H1 (cell line): ENCODE measurements around the gene KCNMB1. TPM values are rescaled to one million over a fixed set of nuclear protein-coding genes. Genes with fewer than 3 reads are reported as not detected.

Source experiments
- CTCF ChIA-PET: fragments of 300-600 bp; sonication (Branson Sonifier 250); formaldehyde crosslinking; loops from one replicate; lab custom pipeline; 2021; ENCODE audit not compliant: partially characterized antibody; lab: Charles Lee
- POLR2A ChIA-PET: fragments of 300-600 bp; sonication (Branson Sonifier 250); formaldehyde crosslinking; loops from one replicate; lab custom pipeline; 2021; ENCODE audit warnings: inconsistent platforms; ENCODE audit not compliant: partially characterized antibody; lab: Charles Lee
- DNase-seq, 2 experiments: peaks; one replicate each; pipeline versions ENCODE4 v3.0.0 to v3.0.0-alpha.2; 2010 to 2022; ENCODE audit warnings: low spot score in 2 of 2, low read depth in 1 of 2, mixed read lengths in 1 of 2
- FAIRE-seq: peaks from 2 replicates; lab custom pipeline; 2011; peaks lifted over from hg19 to GRCh38; lab: Jason Lieb, UNC
- H2AFZ ChIP-seq: 2 replicates; pipeline ENCODE4 v1.8.1; 2012; ENCODE audit warnings: low read length, inconsistent platforms
- H2AK5ac ChIP-seq: 2 replicates; pipeline ENCODE4 v1.6.1; 2013; ENCODE audit warnings: low read depth, low read length
- H2BK120ac ChIP-seq: replicated peaks from 2 replicates; pipeline ENCODE3; 2013; ENCODE audit warnings: low read depth, low read length, inconsistent platforms
- H2BK12ac ChIP-seq: 2 replicates; pipeline ENCODE4 v1.6.1; 2013; ENCODE audit warnings: low read depth, low read length
- H2BK15ac ChIP-seq: 2 replicates; pipeline ENCODE4 v1.6.1; 2013; ENCODE audit warnings: low read length
- H2BK20ac ChIP-seq: 2 replicates; pipeline ENCODE4 v1.6.1; 2013; ENCODE audit warnings: low read length
- H2BK5ac ChIP-seq: 2 replicates; pipeline ENCODE4 v1.6.1; 2013; ENCODE audit warnings: low read depth, low read length
- H3K14ac ChIP-seq: 2 replicates; pipeline ENCODE4 v1.6.1; 2013; ENCODE audit warnings: inconsistent platforms; ENCODE audit not compliant: insufficient read length
- H3K18ac ChIP-seq: 2 replicates; pipeline ENCODE4 v1.6.1; 2013; ENCODE audit warnings: low read length; ENCODE audit errors: extremely low read depth
- H3K23ac ChIP-seq: 2 replicates; pipeline ENCODE4 v1.6.1; 2013; ENCODE audit warnings: inconsistent platforms; ENCODE audit not compliant: insufficient read length
- H3K23me2 ChIP-seq: 2 replicates; pipeline ENCODE4 v1.6.1; 2013; ENCODE audit warnings: low read depth, low read length
- H3K27ac ChIP-seq: 2 replicates; pipeline ENCODE4 v1.6.1; 2011; ENCODE audit warnings: low read depth, low read length, inconsistent platforms
- H3K27me3 ChIP-seq, 4 experiments: replicated peaks in 1 of 4; 1 replicate in 1 of 4; 2 replicates in 3 of 4; pipeline versions ENCODE4 v1.6.1 to v1.8.1; 2011 to 2013; ENCODE audit warnings: low read length in 3 of 4, mild to moderate bottlenecking in 3 of 4, inconsistent platforms in 2 of 4, mixed read lengths in 2 of 4, moderate library complexity in 1 of 4; ENCODE audit not compliant: control insufficient read depth in 3 of 4, insufficient read depth in 3 of 4; ENCODE audit errors: extremely low read depth in 1 of 4
- H3K36me3 ChIP-seq, 4 experiments: 2 replicates each; pipeline versions ENCODE4 v1.6.1 to v1.8.1; 2011 to 2013; ENCODE audit warnings: mild to moderate bottlenecking in 4 of 4, low read length in 3 of 4, moderate library complexity in 2 of 4, control low read depth in 1 of 4, inconsistent platforms in 1 of 4; ENCODE audit not compliant: insufficient read depth in 4 of 4, control insufficient read depth in 2 of 4
- H3K4ac ChIP-seq: replicated peaks from 2 replicates; pipeline ENCODE3; 2013; ENCODE audit warnings: low read length, low read depth, mixed read lengths, inconsistent platforms; ENCODE audit not compliant: insufficient read length
- H3K4me1 ChIP-seq, 4 experiments: replicated peaks in 1 of 4; 1 replicate in 1 of 4; 2 replicates in 3 of 4; pipeline versions ENCODE4 v1.6.1 to v1.8.1; 2011 to 2013; ENCODE audit warnings: low read length in 3 of 4, inconsistent platforms in 2 of 4, mixed read lengths in 1 of 4; ENCODE audit not compliant: insufficient read depth in 4 of 4, control insufficient read depth in 3 of 4
- H3K4me2 ChIP-seq, 2 experiments: 2 replicates each; pipeline versions ENCODE4 v1.6.1 to v1.8.1; 2011 to 2013; ENCODE audit warnings: low read depth in 2 of 2, low read length in 2 of 2, control low read depth in 1 of 2, inconsistent platforms in 1 of 2, mild to moderate bottlenecking in 1 of 2; ENCODE audit not compliant: insufficient read depth in 1 of 2
- H3K4me3 ChIP-seq, 4 experiments: fragments of 200-600, 300-600 bp in 1 of 4; sonication (generic), shearing (Covaris generic), sonication (Bioruptor Twin) in 1 of 4; 2 replicates each; pipeline versions ENCODE4 v1.5.1 to v1.8.1; 2011 to 2016; ENCODE audit warnings: low read length in 4 of 4, low read depth in 3 of 4, control low read depth in 2 of 4, inconsistent platforms in 2 of 4, mild to moderate bottlenecking in 2 of 4, mixed read lengths in 1 of 4, moderate library complexity in 1 of 4; ENCODE audit not compliant: insufficient read depth in 2 of 4; ENCODE audit errors: extremely low read depth in 1 of 4
- H3K56ac ChIP-seq: replicated peaks from 2 replicates; pipeline ENCODE3; 2013; ENCODE audit warnings: low read depth, mild to moderate bottlenecking, mixed read lengths, low read length, inconsistent platforms; ENCODE audit not compliant: insufficient read length
- H3K79me1 ChIP-seq: 2 replicates; pipeline ENCODE4 v1.6.1; 2013; ENCODE audit warnings: low read depth, low read length, control low read depth
- H3K79me2 ChIP-seq, 2 experiments: 2 replicates each; pipeline versions ENCODE4 v1.6.1 to v1.8.1; 2012 to 2013; ENCODE audit warnings: low read length in 2 of 2, mild to moderate bottlenecking in 2 of 2, inconsistent platforms in 1 of 2; ENCODE audit not compliant: insufficient read depth in 2 of 2, control insufficient read depth in 1 of 2
- H3K9ac ChIP-seq, 4 experiments: replicated peaks in 1 of 4; 1 replicate in 1 of 4; 2 replicates in 3 of 4; pipeline versions ENCODE4 v1.6.1 to v1.8.1; 2011 to 2013; ENCODE audit warnings: low read depth in 3 of 4, low read length in 3 of 4, control low read depth in 2 of 4, mild to moderate bottlenecking in 2 of 4, moderate library complexity in 2 of 4, inconsistent platforms in 1 of 4; ENCODE audit errors: extremely low read depth in 1 of 4
- H3K9me3 ChIP-seq, 2 experiments: 2 replicates each; pipeline versions ENCODE4 v1.6.1 to v1.8.1; 2012 to 2013; ENCODE audit warnings: mild to moderate bottlenecking in 2 of 2, moderate library complexity in 2 of 2, control low read depth in 1 of 2, inconsistent platforms in 1 of 2, low read depth in 1 of 2, low read length in 1 of 2, mixed read lengths in 1 of 2; ENCODE audit not compliant: insufficient read depth in 2 of 2
- H4K20me1 ChIP-seq, 2 experiments: replicated peaks in 1 of 2; 2 replicates each; pipeline versions ENCODE3 to v1.8.1; 2011 to 2013; ENCODE audit warnings: inconsistent platforms in 2 of 2, low read length in 2 of 2, mild to moderate bottlenecking in 1 of 2; ENCODE audit not compliant: insufficient read depth in 2 of 2, control insufficient read depth in 1 of 2
- H4K5ac ChIP-seq: 2 replicates; pipeline ENCODE4 v1.6.1; 2013; ENCODE audit warnings: low read length, low read depth, mixed read lengths, inconsistent platforms; ENCODE audit not compliant: insufficient read length
- H4K8ac ChIP-seq: 2 replicates; pipeline ENCODE4 v1.8.0; 2013; ENCODE audit warnings: mild to moderate bottlenecking, moderate library complexity, low read length, inconsistent platforms; ENCODE audit not compliant: insufficient read depth; ENCODE audit errors: extremely low read depth
- H4K91ac ChIP-seq: replicated peaks from 2 replicates; pipeline ENCODE3; 2013; ENCODE audit warnings: low read length, mixed read lengths, inconsistent platforms; ENCODE audit not compliant: insufficient read length
- BACH1 ChIP-seq: IDR thresholded peaks from 2 replicates; pipeline ENCODE4 v1.6.1; 2012; ENCODE audit warnings: low read length, improper control_type of control experiment
- CEBPB ChIP-seq: IDR thresholded peaks from 2 replicates; pipeline ENCODE4 v1.6.1; 2012; ENCODE audit warnings: low read depth, low read length
- CREB1 ChIP-seq: IDR thresholded peaks from 2 replicates; pipeline ENCODE4 v1.6.1; 2012; ENCODE audit warnings: inconsistent platforms
- GABPA ChIP-seq: IDR thresholded peaks from 2 replicates; pipeline ENCODE4 v1.6.1; 2011; ENCODE audit warnings: mild to moderate bottlenecking, low read length, moderate library complexity, borderline replicate concordance; ENCODE audit not compliant: insufficient read depth
- NANOG ChIP-seq: IDR thresholded peaks from 2 replicates; pipeline ENCODE4 v1.6.1; 2011; ENCODE audit warnings: low read length, low read depth, mild to moderate bottlenecking, inconsistent platforms; ENCODE audit not compliant: insufficient read depth, poor library complexity, severe bottlenecking
- SIX5 ChIP-seq: IDR thresholded peaks from 2 replicates; pipeline ENCODE4 v1.6.1; 2011; ENCODE audit warnings: mild to moderate bottlenecking, low read depth, low read length
- SP4 ChIP-seq: IDR thresholded peaks from 2 replicates; pipeline ENCODE4 v1.6.1; 2012; ENCODE audit warnings: low read length, inconsistent platforms
- WGBS, 2 experiments: shearing (Covaris generic) in 1 of 2; methylation state at CpG; one replicate each; pipeline versions ENCODE4 v1.1.6 to v1.1.7; 2013 to 2015; ENCODE audit warnings: low lambda C conversion rate in 2 of 2, mixed read lengths in 2 of 2, inconsistent platforms in 1 of 2, low coverage in 1 of 2, missing lambda C conversion rate in 1 of 2; ENCODE audit not compliant: insufficient replicate concordance in 2 of 2, insufficient coverage in 1 of 2, insufficient read length in 1 of 2; ENCODE audit errors: extremely low coverage in 1 of 2, missing lambda C conversion rate in 1 of 2; 5-methylcytosine and 5-hydroxymethylcytosine counted together
- polyA plus RNA-seq, 7 experiments: library from polyadenylated mRNA; depleted of rRNA in 3 of 7; stranded (reverse) in 5 of 7; unstranded in 2 of 7; fragments of >200 nt in 5 of 7; fragments of 200-250 nt in 2 of 7; gene quantifications; 1 replicate in 5 of 7; 2 replicates in 1 of 7; 4 replicates in 1 of 7; pipeline versions ENCODE4 v1.2.1 to v1.2.3, GENCODE V29; 2011 to 2013; ENCODE audit warnings: missing spikeins in 2 of 7, mixed read lengths in 2 of 7
- total RNA-seq: library from RNA; stranded (reverse); fragmentation: NEBNext Ultra II Directional; extraction: Animal tissue kit (Norgen Biotek cat#: 25700); gene quantifications from 2 replicates; pipeline ENCODE4 v1.2.1, GENCODE V29; 2021
- TF ChIP-seq, protein P1 (sequence below): IDR thresholded peaks from 2 replicates; pipeline ENCODE4 v1.6.1; 2011; ENCODE audit warnings: low read length, improper control_type of control experiment

KCNMB1 gene
- total and polyA plus RNA-seq, 2 of the 8 experiments (the other 6 are each of a cell fraction or from before 2014, with no cell fraction given): 0.08 to 0.19 TPM

DNA sequence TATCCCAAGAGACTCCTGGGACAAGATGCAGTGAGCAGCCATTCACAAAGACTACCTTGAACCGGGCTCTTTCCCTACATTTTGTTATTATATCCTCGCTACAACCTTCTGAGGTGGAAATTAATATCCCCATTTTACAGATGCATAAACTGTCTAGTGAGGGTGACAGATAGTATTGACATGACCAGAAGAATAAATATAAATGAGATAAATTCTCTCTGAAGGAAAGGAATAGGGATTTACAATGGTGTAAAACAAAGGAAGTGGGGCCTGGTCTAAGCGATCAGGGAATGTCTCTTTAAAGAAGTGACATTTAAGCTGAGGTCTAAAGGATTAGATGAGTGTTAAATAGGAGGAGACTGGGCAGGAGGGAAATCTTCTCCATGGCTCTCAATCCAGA is 43.5 kb upstream of the KCNMB1 start:
- DNase-seq: no peak
- no peaks in the 10 kb centered on the region; a peak in 1 of 7 replicates for H3K27me3 ChIP-seq
- no peak overlapping the region for H2BK15ac ChIP-seq
- no peak overlapping the region for H2BK12ac ChIP-seq
- no peak overlapping the region for H2AK5ac ChIP-seq
- no peaks in the 10 kb centered on the region; the same call in 1 of the 2 replicates for H3K79me1 ChIP-seq
- H3K27ac ChIP-seq: no peak overlapping the region
- no peak overlapping the region for H4K5ac ChIP-seq
- no peak for FAIRE-seq
- H4K91ac ChIP-seq: no peak overlapping the region
- no peak overlapping the region for H2BK120ac ChIP-seq
- H3K4me3 ChIP-seq: no peak overlapping the region
- no peak for TF ChIP-seq CREB1
- no peak for TF ChIP-seq SIX5
- TF ChIP-seq GABPA: no peak
- TF ChIP-seq, protein P1, sequence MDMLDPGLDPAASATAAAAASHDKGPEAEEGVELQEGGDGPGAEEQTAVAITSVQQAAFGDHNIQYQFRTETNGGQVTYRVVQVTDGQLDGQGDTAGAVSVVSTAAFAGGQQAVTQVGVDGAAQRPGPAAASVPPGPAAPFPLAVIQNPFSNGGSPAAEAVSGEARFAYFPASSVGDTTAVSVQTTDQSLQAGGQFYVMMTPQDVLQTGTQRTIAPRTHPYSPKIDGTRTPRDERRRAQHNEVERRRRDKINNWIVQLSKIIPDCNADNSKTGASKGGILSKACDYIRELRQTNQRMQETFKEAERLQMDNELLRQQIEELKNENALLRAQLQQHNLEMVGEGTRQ: no peak
- no peak for TF ChIP-seq CEBPB
- TF ChIP-seq BACH1: no peak
- no peak for TF ChIP-seq NANOG
- no peak for TF ChIP-seq SP4
- CTCF ChIA-PET: interaction anchor here (0.9 to 7.0 kb wide), 11 partner anchors 9 to 332 kb away, joined by 3 to 160 read pairs (median 4); no protein-coding TSS in a partner anchor
- no peak overlapping the region for H3K23ac ChIP-seq
- no peaks in the 10 kb centered on the region for H3K9me3 ChIP-seq
- POLR2A ChIA-PET: no interaction called here
- no peaks in the 10 kb centered on the region for H3K36me3 ChIP-seq
- no peaks in the 10 kb centered on the region for H3K79me2 ChIP-seq
- H3K4me2 ChIP-seq: no peak overlapping the region
- H3K4me1 ChIP-seq: peaks cover 0 to 9% (median 2%) of the 10 kb centered on the region in 4 experiments; a peak in 2 of 7 replicates
- H2BK20ac ChIP-seq: no peak overlapping the region
- H3K23me2 ChIP-seq: no peaks in the 10 kb centered on the region
- H3K9ac ChIP-seq: no peak overlapping the region
- H3K18ac ChIP-seq: no peak overlapping the region
- no peak overlapping the region for H2AFZ ChIP-seq
- no peak overlapping the region for H4K8ac ChIP-seq
- H3K4ac ChIP-seq: no peak overlapping the region
- no peak overlapping the region for H3K14ac ChIP-seq
- H2BK5ac ChIP-seq: no peak overlapping the region
- no peaks in the 10 kb centered on the region for H4K20me1 ChIP-seq
- 97% methylated on average over 3 of the region's 3 CpGs; no CpG with 5 or more reads in 1 of the 2 experiments for WGBS, 2 experiments
- no peak overlapping the region for H3K56ac ChIP-seq
